GM06990 (cell line): ENCODE data around the gene TTC5.
"Not testable (repeated sequence)": the region's sequence is repeated elsewhere in the genome, so short reads cannot be mapped to it uniquely, and the experiment has no call there.

Source experiments
- DNase-seq: peaks from one replicate; pipeline ENCODE4 v3.0.0-alpha.2; 2011; ENCODE audit not compliant: insufficient read length; ENCODE audit errors: extremely low read depth
- H3K27me3 ChIP-seq: replicated peaks from 2 replicates; pipeline ENCODE4 v1.6.0; 2011; ENCODE audit warnings: low read length; ENCODE audit not compliant: control insufficient read depth, insufficient read depth
- H3K36me3 ChIP-seq: 2 replicates; pipeline ENCODE4 v1.5.1; 2011; ENCODE audit warnings: low read length; ENCODE audit not compliant: control insufficient read depth, insufficient read depth
- H3K4me3 ChIP-seq: replicated peaks from 2 replicates; pipeline ENCODE4 v1.5.1; 2011; ENCODE audit warnings: low read depth, mild to moderate bottlenecking, control low read depth, low read length
- TF ChIP-seq, protein P1 (sequence below): IDR thresholded peaks from 2 replicates; pipeline ENCODE4 v1.5.1; 2011; ENCODE audit warnings: low read length, control low read depth, mild to moderate bottlenecking, inconsistent platforms; ENCODE audit not compliant: insufficient read depth, poor library complexity, severe bottlenecking

Gene TTC5

DNA sequence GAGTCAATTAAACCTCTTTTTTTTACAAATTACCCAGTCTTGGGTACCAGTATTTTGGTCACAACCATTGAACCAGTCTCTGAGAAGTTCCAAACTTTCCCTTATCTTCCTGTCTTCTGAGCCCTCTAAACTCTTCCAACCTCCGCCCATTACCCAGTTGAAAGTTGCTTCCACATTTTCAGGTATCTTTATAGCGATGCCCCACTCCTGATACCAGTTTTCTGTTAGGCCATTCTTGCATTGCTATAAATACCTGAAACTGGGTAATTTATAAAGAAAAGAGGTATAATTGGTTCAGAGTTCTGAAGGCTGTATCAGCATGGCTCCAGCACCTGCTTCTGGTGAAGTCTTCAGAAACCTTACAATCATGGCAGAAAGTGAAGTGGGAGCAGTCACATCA, 31.7 kb downstream of the TTC5 start:
- Histone ChIP-seq H3K27me3 (no peaks in the 10 kb centered on the region), H3K4me3 (no peak overlapping the region), H3K36me3 (no peaks in the 10 kb centered on the region)
- TF ChIP-seq, protein P1, sequence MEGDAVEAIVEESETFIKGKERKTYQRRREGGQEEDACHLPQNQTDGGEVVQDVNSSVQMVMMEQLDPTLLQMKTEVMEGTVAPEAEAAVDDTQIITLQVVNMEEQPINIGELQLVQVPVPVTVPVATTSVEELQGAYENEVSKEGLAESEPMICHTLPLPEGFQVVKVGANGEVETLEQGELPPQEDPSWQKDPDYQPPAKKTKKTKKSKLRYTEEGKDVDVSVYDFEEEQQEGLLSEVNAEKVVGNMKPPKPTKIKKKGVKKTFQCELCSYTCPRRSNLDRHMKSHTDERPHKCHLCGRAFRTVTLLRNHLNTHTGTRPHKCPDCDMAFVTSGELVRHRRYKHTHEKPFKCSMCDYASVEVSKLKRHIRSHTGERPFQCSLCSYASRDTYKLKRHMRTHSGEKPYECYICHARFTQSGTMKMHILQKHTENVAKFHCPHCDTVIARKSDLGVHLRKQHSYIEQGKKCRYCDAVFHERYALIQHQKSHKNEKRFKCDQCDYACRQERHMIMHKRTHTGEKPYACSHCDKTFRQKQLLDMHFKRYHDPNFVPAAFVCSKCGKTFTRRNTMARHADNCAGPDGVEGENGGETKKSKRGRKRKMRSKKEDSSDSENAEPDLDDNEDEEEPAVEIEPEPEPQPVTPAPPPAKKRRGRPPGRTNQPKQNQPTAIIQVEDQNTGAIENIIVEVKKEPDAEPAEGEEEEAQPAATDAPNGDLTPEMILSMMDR = no peak
- DNase-seq = no peak

DNA sequence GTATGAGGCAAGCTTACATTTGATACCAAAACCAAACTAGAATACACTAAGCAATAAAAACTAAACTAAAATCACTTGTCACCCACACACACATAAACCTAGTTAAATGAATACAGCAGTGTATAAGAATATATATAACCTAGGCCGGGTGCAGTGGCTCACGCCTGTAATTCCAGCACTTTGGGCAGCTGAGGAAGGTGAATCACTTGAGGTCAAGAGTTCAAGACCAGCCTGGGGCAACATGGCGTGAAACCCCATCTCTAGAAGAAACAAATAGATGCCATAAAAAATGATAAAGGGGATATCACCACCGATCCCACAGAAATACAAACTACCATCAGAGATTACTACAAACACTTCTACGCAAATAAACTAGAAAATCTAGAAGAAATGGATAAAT, 41.4 kb downstream of the TTC5 start:
- H3K4me3 ChIP-seq, H3K27me3 ChIP-seq, DNase-seq, H3K36me3 ChIP-seq: not testable (repeated sequence)

DNA sequence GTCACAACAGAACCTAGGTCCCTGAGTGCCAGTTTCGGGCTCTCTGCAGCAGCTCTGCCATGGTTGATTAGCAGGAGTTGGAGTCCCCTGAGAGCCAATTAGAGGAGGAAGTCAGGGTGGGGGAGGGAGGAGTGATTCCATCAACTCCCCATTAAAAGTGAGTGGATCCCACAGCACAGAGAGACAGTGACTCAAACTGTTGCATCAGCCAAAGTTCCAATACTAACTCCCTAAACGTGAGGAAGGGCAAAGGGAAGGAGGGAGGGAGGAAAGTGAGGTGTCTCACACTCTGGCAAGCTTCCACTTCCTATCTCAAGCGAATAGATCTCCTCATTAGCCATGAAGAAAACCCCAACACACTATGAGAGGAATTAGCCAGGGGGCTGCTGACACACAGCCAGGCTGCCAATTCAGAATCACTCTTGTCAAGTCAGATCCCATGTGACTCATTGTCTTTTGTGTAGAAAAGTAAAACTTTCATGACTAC, 43.1 kb downstream of the TTC5 start:
- Histone ChIP-seq H3K27me3 (no peaks in the 10 kb centered on the region), H3K4me3 (no peak overlapping the region), H3K36me3 (no peaks in the 10 kb centered on the region)
- peak; percentile 29 for DNase-seq
- TF ChIP-seq, protein P1 = no peak

DNA sequence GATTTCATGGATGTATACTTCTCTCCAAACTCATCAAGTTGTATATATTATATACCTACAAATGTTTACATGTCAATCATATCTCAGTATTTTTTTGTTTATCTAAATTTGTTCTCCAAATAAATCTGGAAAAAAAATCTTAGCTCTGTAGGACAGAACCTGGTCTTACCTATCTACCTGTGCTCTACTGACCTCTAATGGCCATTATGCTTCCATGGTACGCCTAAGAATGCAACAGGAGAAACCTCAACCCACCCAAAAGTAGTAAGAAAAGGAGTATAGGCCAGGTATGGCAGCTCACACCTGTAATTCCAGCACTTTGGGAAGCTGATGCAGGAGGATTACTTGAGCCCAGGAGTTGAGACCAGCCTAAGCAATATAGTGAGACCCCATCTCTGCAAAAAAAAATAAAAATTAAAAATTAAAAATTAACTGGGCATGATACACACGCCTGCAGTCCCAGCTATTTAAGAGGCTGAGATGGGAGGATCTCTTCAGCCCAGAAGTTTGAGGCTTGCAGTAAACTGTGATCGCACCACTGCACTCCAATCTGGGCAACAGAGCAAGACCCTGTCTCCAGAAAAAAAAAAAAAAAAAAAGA, 58.0 kb downstream of the TTC5 start:
- no peaks in the 10 kb centered on the region for H3K27me3 ChIP-seq
- no peaks in the 10 kb centered on the region for H3K36me3 ChIP-seq
- H3K4me3 ChIP-seq = no peak overlapping the region
- TF ChIP-seq, protein P1 = peak; percentile 47
- no peak for DNase-seq
